ENCODE results near the gene PNPLA4. TPM values are rescaled to one million over a fixed set of nuclear protein-coding genes. Genes with fewer than 3 reads are reported as not detected.

PNPLA4 gene
- total RNA-seq, 1 experiment from 2014 or later: 14.1 TPM

DNA sequence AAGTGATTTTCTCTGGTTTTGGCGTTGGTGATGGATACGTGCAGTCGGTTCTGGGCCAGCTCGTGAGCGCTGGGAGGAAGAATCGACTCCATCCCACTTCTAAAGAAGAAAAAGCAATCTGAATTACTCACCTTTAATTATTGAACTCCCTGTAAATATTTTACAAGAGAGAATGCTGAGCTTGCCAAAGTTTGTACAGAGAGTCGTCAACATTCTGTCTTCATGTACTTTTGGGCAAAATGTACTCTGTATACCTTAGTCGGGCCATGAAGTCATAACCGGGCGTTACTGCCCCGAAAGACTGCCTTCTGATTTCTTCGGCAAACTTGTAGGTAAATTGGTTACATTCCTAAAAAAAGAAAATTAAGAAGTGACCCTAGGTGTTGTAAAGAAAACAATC, 5.5 kb downstream of the PNPLA4 start:
- Histone ChIP-seq H3K27me3 (replicated peaks; ENCODE audit: insufficient read depth, low read depth, low read length, poor library complexity) (no peaks in the 10 kb centered on the region), H3K4me3 (ENCODE audit: low read depth, low read length, poor library complexity, severe bottlenecking) (no peak overlapping the region), H3K36me3 (ENCODE audit: insufficient read depth, low read length, poor library complexity, severe bottlenecking) (no peaks in the 10 kb centered on the region), H3K4me1 (ENCODE audit: insufficient read depth, low read length, poor library complexity, severe bottlenecking) (peaks cover 3% of the 10 kb centered on the region), H3K9me3 (ENCODE audit: low read depth, low read length, poor library complexity, severe bottlenecking) (no peaks in the 10 kb centered on the region), H3K27ac (ENCODE audit: low read depth, low read length, poor library complexity, severe bottlenecking) (no peak overlapping the region)
- POLR2A ChIA-PET (ENCODE audit: low non-redundant PET): no interaction called here
- no peak for TF ChIP-seq EZH2 (IDR thresholded peaks at IDR 0.05; ENCODE audit: borderline replicate concordance, low read depth, low read length, poor library complexity, severe bottlenecking)
- no peak for TF ChIP-seq CTCF (conservative IDR thresholded peaks at IDR 0.05; ENCODE audit: low read depth, low read length)
- intact Hi-C loops (cut with micrococcal nuclease; ENCODE audit: unreplicated experiment): loop anchor here (10.0 kb wide), 2 partner anchors 207 to 1897 kb away; no protein-coding TSS in a partner anchor
- no TSS peak for BruUV-seq (replicated peaks)
- DNase-seq (ENCODE audit: low spot score): no peak
- CTCF ChIA-PET: no interaction called here

DNA sequence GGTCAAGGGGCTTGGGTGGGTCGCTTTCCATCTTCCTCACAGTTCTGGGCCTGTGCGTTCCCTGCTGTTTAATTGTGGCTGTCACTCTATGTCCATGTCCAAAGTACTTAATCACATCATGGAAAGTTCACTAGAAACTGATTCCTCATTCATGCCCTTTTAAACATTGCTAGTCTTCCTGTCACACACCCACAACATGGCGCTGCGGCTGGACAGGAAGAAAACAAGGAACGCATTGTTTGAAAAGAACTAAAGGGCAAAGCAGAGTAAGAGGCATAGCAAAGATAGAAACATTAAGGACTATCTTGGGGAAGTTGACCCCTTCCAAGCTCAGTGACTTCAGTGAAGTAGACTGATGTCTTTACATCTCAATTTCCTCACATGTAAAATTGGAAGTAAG, 18.4 kb downstream of the PNPLA4 start:
- CTCF ChIA-PET: no interaction called here
- no peak for DNase-seq (ENCODE audit: low spot score)
- H3K27ac ChIP-seq (ENCODE audit: low read depth, low read length, poor library complexity, severe bottlenecking): no peak overlapping the region
- H3K4me1 ChIP-seq (ENCODE audit: insufficient read depth, low read length, poor library complexity, severe bottlenecking): no peaks in the 10 kb centered on the region
- no peak for TF ChIP-seq EZH2 (IDR thresholded peaks at IDR 0.05; ENCODE audit: borderline replicate concordance, low read depth, low read length, poor library complexity, severe bottlenecking)
- no peak for TF ChIP-seq CTCF (conservative IDR thresholded peaks at IDR 0.05; ENCODE audit: low read depth, low read length)
- POLR2A ChIA-PET (ENCODE audit: low non-redundant PET): no interaction called here
- H3K9me3 ChIP-seq (ENCODE audit: low read depth, low read length, poor library complexity, severe bottlenecking): no peaks in the 10 kb centered on the region
- intact Hi-C loops (cut with micrococcal nuclease; ENCODE audit: unreplicated experiment): no loop called here
- no peaks in the 10 kb centered on the region for H3K27me3 ChIP-seq (replicated peaks; ENCODE audit: insufficient read depth, low read depth, low read length, poor library complexity)
- no peaks in the 10 kb centered on the region for H3K36me3 ChIP-seq (ENCODE audit: insufficient read depth, low read length, poor library complexity, severe bottlenecking)
- H3K4me3 ChIP-seq (ENCODE audit: low read depth, low read length, poor library complexity, severe bottlenecking): no peak overlapping the region
- BruUV-seq (replicated peaks): no TSS peak

GRCh38 chrX:7904562-7904961, 22.7 kb downstream of the PNPLA4 start:
- CTCF ChIA-PET: no interaction called here
- intact Hi-C loops (cut with micrococcal nuclease; ENCODE audit: unreplicated experiment): no loop called here
- BruUV-seq (replicated peaks): no TSS peak

More at GRCh38 chrX:7904562-7904961, 22.7 kb downstream of the PNPLA4 start:
- TF ChIP-seq CTCF (conservative IDR thresholded peaks at IDR 0.05; ENCODE audit: low read depth, low read length) (no peak), EZH2 (IDR thresholded peaks at IDR 0.05; ENCODE audit: borderline replicate concordance, low read depth, low read length, poor library complexity, severe bottlenecking) (no peak)
- POLR2A ChIA-PET (ENCODE audit: low non-redundant PET): no interaction called here
- H3K4me1 ChIP-seq (ENCODE audit: insufficient read depth, low read length, poor library complexity, severe bottlenecking): no peaks in the 10 kb centered on the region
- H3K9me3 ChIP-seq (ENCODE audit: low read depth, low read length, poor library complexity, severe bottlenecking): no peaks in the 10 kb centered on the region
- no peak overlapping the region for H3K4me3 ChIP-seq (ENCODE audit: low read depth, low read length, poor library complexity, severe bottlenecking)
- no peaks in the 10 kb centered on the region for H3K27me3 ChIP-seq (replicated peaks; ENCODE audit: insufficient read depth, low read depth, low read length, poor library complexity)
- DNase-seq (ENCODE audit: low spot score): no peak
- no peaks in the 10 kb centered on the region for H3K36me3 ChIP-seq (ENCODE audit: insufficient read depth, low read length, poor library complexity, severe bottlenecking)
- H3K27ac ChIP-seq (ENCODE audit: low read depth, low read length, poor library complexity, severe bottlenecking): no peak overlapping the region
